H7 (cell line): ENCODE data around the gene GPR132. TPM values are rescaled to one million over a fixed set of nuclear protein-coding genes. Genes with fewer than 3 reads are reported as not detected.

Source experiments
- DNase-seq: peaks from one replicate; pipeline ENCODE4 v3.0.0; 2012
- H3K27me3 ChIP-seq: 2 replicates; pipeline ENCODE4 v1.6.0; 2011; ENCODE audit warnings: mild to moderate bottlenecking, low read length; ENCODE audit not compliant: control insufficient read depth, insufficient read depth
- H3K36me3 ChIP-seq: replicated peaks from 2 replicates; pipeline ENCODE4 v1.5.1; 2011; ENCODE audit warnings: low read length; ENCODE audit not compliant: control insufficient read depth, insufficient read depth
- H3K4me3 ChIP-seq: 2 replicates; pipeline ENCODE4 v1.5.1; 2011; ENCODE audit warnings: low read depth, mild to moderate bottlenecking, control low read depth, low read length, moderate library complexity; ENCODE audit not compliant: insufficient read depth
- total RNA-seq: library from RNA; depleted of rRNA; stranded (reverse); fragments of >200 nt; shearing (Covaris generic); gene quantifications from 2 replicates; pipeline ENCODE4 v1.2.3, GENCODE V29; 2014; rRNA removed

Gene GPR132
- total RNA-seq, 1 experiment from 2014 or later = not detected

DNA sequence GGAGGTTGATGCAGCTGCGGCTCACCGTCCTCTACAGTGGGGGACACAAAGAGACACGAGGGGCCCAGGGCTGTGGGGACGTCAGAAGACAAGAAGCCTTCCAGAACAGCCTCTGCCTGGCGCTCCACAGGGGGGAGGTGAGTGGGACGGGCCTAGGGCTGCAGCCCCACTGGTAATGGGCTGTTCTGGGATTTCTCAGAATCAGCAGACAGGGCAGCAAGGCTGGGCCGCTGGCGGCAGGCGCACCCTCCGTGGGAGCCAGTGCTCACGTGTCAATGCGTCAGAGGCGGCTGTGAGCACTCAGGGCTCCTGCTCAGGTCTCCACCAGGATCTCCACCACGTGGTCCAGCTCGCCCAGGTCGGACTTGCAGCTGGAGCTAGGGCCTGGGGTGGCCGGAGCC is 54.3 kb downstream of the GPR132 start:
- peaks cover 20% of the 10 kb centered on the region for H3K36me3 ChIP-seq
- H3K27me3 ChIP-seq = no peaks in the 10 kb centered on the region
- no peak overlapping the region for H3K4me3 ChIP-seq
- DNase-seq = peak; percentile 52

DNA sequence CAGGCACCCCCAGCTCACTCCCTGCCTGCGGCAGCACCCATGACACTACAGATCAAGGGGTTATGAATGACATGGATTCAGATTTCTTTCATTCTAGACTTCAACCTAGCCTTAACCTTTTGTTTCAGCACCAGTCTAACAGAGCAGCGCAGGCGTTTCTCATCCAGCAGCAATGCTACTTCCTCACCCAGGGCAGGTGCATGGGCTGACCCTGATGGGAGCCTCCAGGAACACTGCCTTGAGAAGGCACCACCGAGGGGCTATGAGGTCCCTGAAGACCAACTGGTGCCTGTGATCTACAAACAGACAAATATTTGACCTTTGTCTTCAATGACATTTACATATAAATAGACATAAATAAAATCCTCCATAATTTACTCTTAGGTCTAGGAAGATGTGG is 55.1 kb downstream of the GPR132 start:
- H3K36me3 ChIP-seq = peaks cover 20% of the 10 kb centered on the region
- no peak overlapping the region for H3K4me3 ChIP-seq
- peak; percentile 28 for DNase-seq
- H3K27me3 ChIP-seq = no peaks in the 10 kb centered on the region

DNA sequence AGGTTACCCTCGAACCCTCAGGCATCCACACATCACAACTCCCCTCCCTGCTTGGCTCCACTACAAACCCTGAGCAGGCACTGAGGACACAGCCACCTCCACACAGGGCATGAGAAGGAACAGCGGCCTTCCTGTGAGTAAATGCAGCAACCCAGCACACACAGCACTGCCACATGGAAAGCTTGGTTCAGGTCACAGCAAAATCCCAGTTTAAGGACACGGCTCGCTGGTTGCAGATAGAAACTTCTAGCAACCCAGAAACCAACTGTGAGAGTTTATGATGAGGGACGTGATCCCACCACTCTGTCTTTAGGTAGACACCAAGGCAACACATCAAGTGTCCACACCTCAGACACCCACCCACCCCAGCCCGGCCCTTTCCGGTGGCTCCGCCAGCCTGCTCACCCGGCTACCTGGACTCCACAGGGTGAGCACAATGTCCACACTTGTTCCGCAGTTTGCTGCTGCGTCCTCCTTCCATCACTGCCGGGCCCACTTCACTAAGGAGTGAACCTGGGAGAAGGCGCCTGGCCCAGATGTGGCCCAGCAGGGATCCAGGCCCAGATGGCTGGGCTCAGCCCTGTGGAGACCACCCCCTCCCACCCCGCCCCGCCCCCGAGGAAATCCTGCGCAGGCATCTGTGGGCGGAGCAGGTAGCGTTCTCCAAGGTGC is 57.5 kb downstream of the GPR132 start:
- DNase-seq = peak; percentile 56
- no peak overlapping the region for H3K4me3 ChIP-seq
- H3K36me3 ChIP-seq = peaks cover 18% of the 10 kb centered on the region
- H3K27me3 ChIP-seq = no peaks in the 10 kb centered on the region

DNA sequence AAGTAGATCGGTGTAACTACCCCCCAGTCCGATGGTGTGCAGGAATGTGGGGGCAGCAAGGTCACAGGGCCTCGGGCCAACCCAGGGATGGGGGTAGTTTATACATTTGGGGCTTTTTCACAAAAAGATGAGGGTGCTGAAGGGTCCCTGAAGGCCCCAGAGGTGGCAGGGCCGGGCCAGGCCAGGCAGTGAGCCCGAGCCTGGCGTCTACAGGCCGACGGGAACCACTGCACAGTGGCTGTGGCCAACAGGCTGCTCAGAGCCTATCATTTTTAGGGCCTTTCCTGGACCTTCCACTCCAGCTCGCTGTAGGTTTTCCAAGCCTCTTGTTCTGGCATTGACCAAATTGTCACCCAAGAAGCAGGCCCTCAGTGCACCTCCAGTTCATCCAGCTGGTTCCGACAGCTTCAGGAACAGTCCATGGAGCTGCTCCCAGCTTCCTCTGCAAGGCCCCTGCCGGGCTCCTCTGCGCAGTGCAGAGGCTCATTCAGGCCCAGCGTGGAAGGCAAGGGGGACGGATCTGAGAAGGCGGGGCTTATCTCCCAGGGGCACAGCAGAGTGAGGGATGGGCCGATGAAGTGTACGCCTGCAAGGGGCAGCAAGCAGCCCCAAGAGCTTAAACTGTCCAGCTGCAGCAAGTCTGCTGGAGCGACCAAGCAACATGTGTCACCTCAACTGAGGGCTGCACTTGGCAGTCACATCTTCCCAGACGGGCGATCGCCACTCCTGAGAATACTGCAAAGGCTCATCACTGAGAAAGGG is 58.2 kb downstream of the GPR132 start:
- H3K27me3 ChIP-seq = no peaks in the 10 kb centered on the region
- peak; percentile 32 for DNase-seq
- H3K36me3 ChIP-seq = peaks cover 17% of the 10 kb centered on the region
- H3K4me3 ChIP-seq = no peak overlapping the region

DNA sequence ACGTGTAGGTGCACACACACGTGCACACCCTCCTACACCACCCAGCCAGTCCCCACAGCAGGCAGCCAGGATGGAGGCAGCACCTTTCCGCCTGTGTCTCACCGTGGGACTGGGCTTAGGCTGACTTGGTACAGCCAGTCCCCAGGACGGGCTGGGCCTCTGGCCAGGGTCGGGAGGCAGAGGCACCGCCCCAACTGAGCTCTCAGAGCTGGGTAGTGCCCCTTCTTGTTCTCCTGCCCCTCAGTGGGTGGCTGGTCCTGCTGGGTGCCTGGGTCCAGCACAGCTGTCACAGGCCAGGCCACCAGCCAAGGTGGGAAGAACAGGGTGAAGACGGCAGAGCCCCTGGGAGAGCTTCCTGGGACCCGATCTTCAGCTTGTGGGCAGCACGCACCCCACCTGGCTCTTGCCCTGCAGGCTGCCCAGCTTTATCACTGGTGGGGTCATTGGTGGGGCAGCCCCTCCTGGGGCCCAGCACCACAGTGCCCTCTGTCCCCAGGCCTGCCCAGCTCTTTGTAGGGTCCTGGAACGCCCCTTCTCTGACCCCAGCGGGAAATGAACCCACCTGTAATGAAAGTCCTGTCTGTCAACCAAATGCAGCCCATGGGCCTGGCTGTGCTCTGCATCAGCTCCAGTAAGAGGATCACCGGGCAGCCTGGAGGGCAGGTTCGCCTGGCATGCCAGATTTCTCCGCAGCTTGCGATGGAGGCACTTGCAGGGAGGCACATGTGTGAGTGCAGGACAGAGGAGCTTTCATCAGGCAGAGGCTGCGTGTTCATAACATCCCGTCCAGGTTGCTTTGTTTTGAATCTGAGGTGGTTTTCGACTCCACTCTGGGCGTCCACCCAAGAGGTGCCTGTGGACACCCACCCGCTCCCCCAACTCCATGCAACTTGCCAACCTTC is 59.0 kb downstream of the GPR132 start:
- H3K27me3 ChIP-seq = no peaks in the 10 kb centered on the region
- H3K4me3 ChIP-seq = no peak overlapping the region
- peak; percentile 58 for DNase-seq
- peaks cover 12% of the 10 kb centered on the region for H3K36me3 ChIP-seq

DNA sequence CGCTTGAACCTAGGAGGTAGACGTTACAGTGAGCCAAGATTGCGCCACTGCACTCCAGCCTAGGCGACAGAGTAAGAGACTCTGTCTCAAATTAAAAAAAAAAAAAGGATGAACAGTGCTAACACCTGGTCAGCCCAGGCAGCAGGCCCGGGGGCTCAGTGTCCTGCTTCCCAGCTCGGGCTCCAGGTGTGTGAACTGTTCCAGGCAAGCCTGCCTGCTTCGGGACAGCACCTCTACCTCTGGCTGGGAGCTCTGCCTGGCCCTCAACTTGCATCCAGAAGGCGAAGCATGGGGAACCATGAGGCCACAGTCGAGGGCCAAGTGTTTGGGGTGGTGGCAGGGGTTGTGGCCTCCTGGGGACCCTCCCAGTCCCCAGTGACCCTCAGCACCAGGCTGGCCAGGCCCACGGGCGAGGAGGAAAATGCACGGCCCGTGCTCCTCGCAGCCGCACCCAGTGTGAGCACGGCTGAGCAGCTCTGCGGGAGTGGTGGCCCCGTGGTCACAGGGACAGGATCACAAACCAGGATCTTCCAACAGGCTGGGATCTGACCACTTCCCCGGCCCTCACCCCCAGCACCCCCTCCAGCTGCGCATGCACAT is 59.8 kb downstream of the GPR132 start:
- Histone ChIP-seq H3K27me3 (no peaks in the 10 kb centered on the region), H3K4me3 (no peak overlapping the region), H3K36me3 (peaks cover 8% of the 10 kb centered on the region)
- no peak for DNase-seq

Other genes with a start within 250 kb of the GPR132 start
- gene CEP170B, start 200.2 kb downstream of the GPR132 start, total RNA-seq = 20.8 and 21.4 TPM in 2 replicates
- 0.11 TPM in 1 of 2 replicates, not detected in the other for gene PLD4, start 140.6 kb downstream of the GPR132 start, total RNA-seq
- 2.0 and 2.3 TPM in 2 replicates for gene AHNAK2, start 87.1 kb downstream of the GPR132 start, total RNA-seq
- gene CLBA1, start 79.6 kb downstream of the GPR132 start, total RNA-seq = 3.5 and 3.7 TPM in 2 replicates
- 99.0 and 111 TPM in 2 replicates for gene CDCA4, start 44.3 kb downstream of the GPR132 start, total RNA-seq
- 13.0 and 17.9 TPM in 2 replicates for gene JAG2, start 103.3 kb upstream of the GPR132 start, total RNA-seq
- gene NUDT14, start 115.9 kb upstream of the GPR132 start, total RNA-seq = 30.4 and 33.6 TPM in 2 replicates
- gene BTBD6, start 183.1 kb upstream of the GPR132 start, total RNA-seq = 18.7 and 22.3 TPM in 2 replicates
- 18.5 and 24.6 TPM in 2 replicates for gene BRF1, start 235.6 kb upstream of the GPR132 start, total RNA-seq
- gene PACS2, start 249.3 kb upstream of the GPR132 start, total RNA-seq = 79.2 and 112 TPM in 2 replicates